Naive thymus-derived CD4-positive, alpha-beta T cell (primary cell): ENCODE measurements around the gene UBP1. TPM values are rescaled to one million over a fixed set of nuclear protein-coding genes. Genes with fewer than 3 reads are reported as not detected.
A peak's percentile ranks its signal among the peaks of the same experiment; 100 is the strongest.

Experiments
- ATAC-seq: fragments of 150-1000 bp; cut with Tn5 transposase; 2 replicates; pipeline ENCODE4 v1.10.0; 2021; ENCODE audit warnings: mild to moderate bottlenecking, moderate library complexity
- CTCF ChIA-PET: fragments of 350-600 bp; sonication (Branson Sonifier 250); formaldehyde crosslinking; loops from one replicate; lab custom pipeline; 2021; ENCODE audit warnings: antibody characterized with exemption; lab: Charles Lee
- POLR2A ChIA-PET: fragments of 350-600 bp; sonication (Branson Sonifier 250); formaldehyde crosslinking; loops from one replicate; lab custom pipeline; 2021; ENCODE audit warnings: antibody characterized with exemption, inconsistent platforms; lab: Charles Lee
- DNase-seq, 9 donors: peaks; one replicate each; pipeline versions ENCODE4 v3.0.0 to v3.0.0-alpha.2; 2020 to 2022; ENCODE audit warnings: mixed read lengths in 1 of 9
- H3K27ac ChIP-seq: one replicate; pipeline ENCODE4 v1.7.0; 2013; ENCODE audit warnings: mild to moderate bottlenecking, low read depth, low read length, moderate library complexity
- H3K27me3 ChIP-seq, 2 donors: one replicate each; pipeline ENCODE4 v1.7.0; 2013; ENCODE audit warnings: low read length in 2 of 2, mild to moderate bottlenecking in 2 of 2, moderate library complexity in 2 of 2; ENCODE audit not compliant: control insufficient read depth in 2 of 2, insufficient read depth in 2 of 2
- H3K36me3 ChIP-seq, 3 experiments: 1 replicate in 2 of 3; 2 replicates in 1 of 3; pipeline ENCODE4 v1.7.0; 2013; ENCODE audit warnings: low read length in 3 of 3, mild to moderate bottlenecking in 3 of 3, moderate library complexity in 1 of 3; ENCODE audit not compliant: insufficient read depth in 3 of 3, control insufficient read depth in 2 of 3
- H3K4me1 ChIP-seq, 2 donors: one replicate each; pipeline ENCODE4 v1.7.0; 2013; ENCODE audit warnings: low read length in 2 of 2, mild to moderate bottlenecking in 2 of 2, moderate library complexity in 1 of 2; ENCODE audit not compliant: control insufficient read depth in 2 of 2, insufficient read depth in 2 of 2
- H3K4me3 ChIP-seq: 2 replicates; pipeline ENCODE4 v1.7.0; 2013; ENCODE audit warnings: mild to moderate bottlenecking, low read length
- H3K9me3 ChIP-seq, 3 experiments: 1 replicate in 2 of 3; 2 replicates in 1 of 3; pipeline ENCODE4 v1.7.0; 2013; ENCODE audit warnings: low read length in 3 of 3; ENCODE audit not compliant: control insufficient read depth in 2 of 3
- H3K27ac Mint-ChIP-seq, 9 donors: one replicate each; pipeline ENCODE4 v1.8.0; 2020 to 2022; ENCODE audit warnings: mixed read lengths in 9 of 9, mild to moderate bottlenecking in 8 of 9, moderate library complexity in 5 of 9, inconsistent platforms in 2 of 9
- H3K27me3 Mint-ChIP-seq, 5 donors: one replicate each; pipeline ENCODE4 v1.8.0; 2021 to 2022; ENCODE audit warnings: mixed read lengths in 5 of 5, mild to moderate bottlenecking in 1 of 5
- H3K36me3 Mint-ChIP-seq, 5 donors: one replicate each; pipeline ENCODE4 v1.8.0; 2020 to 2022; ENCODE audit warnings: mixed read lengths in 5 of 5, mild to moderate bottlenecking in 3 of 5, inconsistent platforms in 1 of 5
- H3K4me1 Mint-ChIP-seq, 7 donors: one replicate each; pipeline ENCODE4 v1.8.0; 2020 to 2022; ENCODE audit warnings: mixed read lengths in 7 of 7, mild to moderate bottlenecking in 3 of 7, inconsistent platforms in 1 of 7
- H3K4me3 Mint-ChIP-seq, 10 donors: one replicate each; pipeline ENCODE4 v1.8.0; 2020 to 2022; ENCODE audit warnings: mild to moderate bottlenecking in 10 of 10, mixed read lengths in 10 of 10, moderate library complexity in 6 of 10, inconsistent platforms in 2 of 10
- H3K9me3 Mint-ChIP-seq, 11 donors: one replicate each; pipeline ENCODE4 v1.8.0; 2020 to 2022; ENCODE audit warnings: mixed read lengths in 11 of 11, mild to moderate bottlenecking in 4 of 11, inconsistent platforms in 1 of 11, moderate library complexity in 1 of 11
- intact Hi-C, 2 donors: fragments of 100-400 bp; cut with micrococcal nuclease; formaldehyde crosslinking; loops; one replicate each; pipeline ENCODE4 v1.15.1; 2023
- polyA plus RNA-seq, 2 donors: library from polyadenylated mRNA; unstranded; fragments of 300-500 nt; fragmentation: Illumina TruSeq; gene quantifications; one replicate each; pipeline ENCODE4 v1.2.3, GENCODE V29; 2021
- total RNA-seq, 6 experiments: library from RNA in 5 of 6; stranded (reverse) in 5 of 6; gene quantifications; 1 replicate in 5 of 6; 2 replicates in 1 of 6; pipeline ENCODE4 v1.2.3 and lab custom pipeline; 2021 to 2026

The UBP1 gene
- total and polyA plus RNA-seq, 7 experiments from 2014 or later: 9.9 to 116 (median 81.9) TPM

DNA sequence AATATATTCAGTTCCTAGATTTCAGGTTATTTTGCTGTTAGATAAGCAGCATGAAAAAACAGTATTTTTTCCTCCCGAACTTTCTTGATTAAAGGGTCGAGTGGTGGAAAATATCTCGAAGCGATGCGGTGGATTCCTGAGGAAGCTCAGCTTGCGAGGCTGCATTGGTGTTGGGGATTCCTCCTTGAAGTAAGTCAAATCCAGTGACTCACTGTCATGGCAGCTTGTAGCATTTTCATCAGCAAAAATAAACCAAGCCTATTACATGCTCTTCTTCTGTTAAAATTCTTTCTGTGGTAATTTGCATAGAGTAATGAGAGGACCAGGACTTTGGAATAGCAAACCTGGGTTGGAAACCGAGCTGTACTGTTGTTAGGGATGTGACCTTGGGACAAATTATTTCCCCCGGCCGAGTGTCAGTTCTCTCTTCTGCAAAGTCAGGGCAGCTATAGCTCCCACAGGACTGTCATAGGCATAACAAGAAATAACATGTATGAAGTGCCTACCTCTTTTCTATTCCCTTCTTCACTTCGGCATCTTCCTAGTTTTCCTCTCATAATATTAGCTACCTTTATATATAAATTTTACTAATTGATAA, 75.6 kb downstream of the UBP1 start:
- no peak for ATAC-seq
- Histone ChIP-seq H3K27me3 (no peaks in the 10 kb centered on the region), H3K27ac (no peak overlapping the region), H3K4me1 (no peaks in the 10 kb centered on the region), H3K36me3 (no peaks in the 10 kb centered on the region), H3K4me3 (no peak overlapping the region), H3K9me3 (no peaks in the 10 kb centered on the region)
- ChIA-PET CTCF (interaction anchor here (0.8 to 1.9 kb wide), 2 partner anchors 9 to 166 kb away, joined by 3 to 8 read pairs; no protein-coding TSS in a partner anchor), POLR2A (no interaction called here)
- Mint-ChIP-seq H3K4me1 (peaks cover 0 to 6% (median 0%) of the 10 kb centered on the region in 7 donors), H3K4me3 (no peak overlapping the region), H3K36me3 (no peaks in the 10 kb centered on the region), H3K27me3 (peaks cover 0 to 22% (median 0%) of the 10 kb centered on the region in 5 donors), H3K27ac (peak overlapping the region in 1 of 9 donors; percentile 79), H3K9me3 (no peaks in the 10 kb centered on the region)
- intact Hi-C loops: no loop called here
- no peak for DNase-seq

DNA sequence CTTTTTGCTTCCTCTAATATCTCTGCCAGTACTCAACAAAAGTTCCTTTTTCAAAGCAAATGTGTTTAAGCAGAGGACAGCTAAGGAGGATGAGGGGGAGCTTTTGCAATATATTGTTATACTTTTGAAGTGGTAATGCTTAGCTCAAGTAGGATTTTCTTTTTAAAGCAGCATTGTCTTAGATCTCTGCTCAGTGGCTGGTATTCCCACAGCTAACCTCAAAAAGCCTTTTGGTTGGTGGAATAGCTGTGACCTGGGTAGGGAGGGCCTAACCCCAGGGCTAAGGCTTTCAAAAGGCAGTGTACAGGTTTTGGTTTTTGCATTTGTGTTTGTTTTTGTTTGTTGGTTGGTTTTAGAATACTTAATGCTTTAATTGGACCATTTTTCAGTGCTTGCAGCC, 76.1 kb downstream of the UBP1 start:
- Histone ChIP-seq H3K9me3 (no peaks in the 10 kb centered on the region), H3K4me3 (no peak overlapping the region), H3K36me3 (no peaks in the 10 kb centered on the region), H3K27me3 (no peaks in the 10 kb centered on the region), H3K4me1 (no peaks in the 10 kb centered on the region), H3K27ac (no peak overlapping the region)
- POLR2A ChIA-PET: no interaction called here
- Mint-ChIP-seq H3K4me1 (peaks cover 0 to 6% (median 0%) of the 10 kb centered on the region in 7 donors), H3K27ac (no peak overlapping the region), H3K36me3 (no peaks in the 10 kb centered on the region), H3K9me3 (no peaks in the 10 kb centered on the region), H3K27me3 (peaks cover 0 to 25% (median 4%) of the 10 kb centered on the region in 5 donors), H3K4me3 (no peak overlapping the region)
- ATAC-seq: no peak
- CTCF ChIA-PET: interaction anchor here (0.6 to 1.9 kb wide), 3 partner anchors 9 to 587 kb away, joined by 3 to 8 read pairs (median 3); no protein-coding TSS in a partner anchor
- intact Hi-C loops: no loop called here
- no peak for DNase-seq

DNA sequence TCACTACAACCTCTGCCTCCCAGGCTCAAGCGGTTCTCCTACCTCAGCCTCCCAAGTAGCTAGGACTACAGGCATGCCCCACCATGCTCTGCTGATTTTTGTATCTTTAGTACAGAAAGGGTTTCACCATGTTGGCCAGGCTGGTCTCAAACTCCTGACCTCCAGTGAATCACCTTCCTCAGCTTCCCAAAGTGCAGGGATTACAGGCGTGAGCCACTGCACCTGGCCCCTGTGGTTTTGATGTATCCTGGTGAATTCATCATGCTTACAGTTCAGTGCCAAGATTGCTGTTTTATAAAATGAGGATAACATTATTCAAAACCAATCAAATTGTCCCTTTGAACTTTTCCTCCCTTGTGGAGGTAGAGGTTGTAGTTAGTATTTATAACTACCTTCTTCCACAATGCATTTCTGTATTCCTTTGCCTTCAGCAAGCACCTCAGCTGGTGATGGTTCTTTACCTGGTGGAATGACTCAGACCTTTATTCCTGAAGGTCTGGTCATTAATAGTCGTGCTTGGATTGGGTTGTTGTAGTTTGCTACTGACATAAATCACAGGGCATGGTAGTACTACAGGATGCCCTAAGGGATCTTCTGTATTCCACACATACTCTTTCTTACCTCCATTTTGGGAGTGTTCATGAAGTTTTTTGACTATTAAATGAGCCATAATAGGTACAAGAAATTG, 76.9 kb downstream of the UBP1 start:
- Mint-ChIP-seq H3K27ac (no peak overlapping the region), H3K36me3 (no peaks in the 10 kb centered on the region), H3K27me3 (peaks cover 0 to 26% (median 4%) of the 10 kb centered on the region in 5 donors), H3K4me3 (no peak overlapping the region), H3K4me1 (peaks cover 0 to 6% (median 0%) of the 10 kb centered on the region in 7 donors), H3K9me3 (no peaks in the 10 kb centered on the region)
- intact Hi-C loops: no loop called here
- no peaks in the 10 kb centered on the region for H3K9me3 ChIP-seq
- no peaks in the 10 kb centered on the region for H3K4me1 ChIP-seq
- CTCF ChIA-PET: interaction anchor here (0.6 to 1.9 kb wide), 2 partner anchors 10 to 587 kb away, joined by 3 to 8 read pairs; no protein-coding TSS in a partner anchor
- POLR2A ChIA-PET: no interaction called here
- DNase-seq (no peak), ATAC-seq (no peak)
- H3K27ac ChIP-seq: no peak overlapping the region
- H3K4me3 ChIP-seq: no peak overlapping the region
- no peaks in the 10 kb centered on the region for H3K27me3 ChIP-seq
- no peaks in the 10 kb centered on the region for H3K36me3 ChIP-seq

GRCh38 chr3:33360136-33360825, 79.9 kb downstream of the UBP1 start:
- Mint-ChIP-seq H3K9me3 (no peaks in the 10 kb centered on the region), H3K36me3 (no peaks in the 10 kb centered on the region), H3K27ac (no peak overlapping the region), H3K4me3 (no peak overlapping the region), H3K4me1 (peaks cover 0 to 6% (median 0%) of the 10 kb centered on the region in 7 donors), H3K27me3 (peaks cover 6 to 25% (median 10%) of the 10 kb centered on the region in 5 donors)
- Histone ChIP-seq H3K4me1 (no peaks in the 10 kb centered on the region), H3K27me3 (no peaks in the 10 kb centered on the region), H3K36me3 (no peaks in the 10 kb centered on the region), H3K4me3 (no peak overlapping the region), H3K27ac (no peak overlapping the region), H3K9me3 (no peaks in the 10 kb centered on the region)
- ATAC-seq: no peak
- CTCF ChIA-PET: no interaction called here
- no peak for DNase-seq
- intact Hi-C loops: no loop called here
- POLR2A ChIA-PET: no interaction called here

DNA sequence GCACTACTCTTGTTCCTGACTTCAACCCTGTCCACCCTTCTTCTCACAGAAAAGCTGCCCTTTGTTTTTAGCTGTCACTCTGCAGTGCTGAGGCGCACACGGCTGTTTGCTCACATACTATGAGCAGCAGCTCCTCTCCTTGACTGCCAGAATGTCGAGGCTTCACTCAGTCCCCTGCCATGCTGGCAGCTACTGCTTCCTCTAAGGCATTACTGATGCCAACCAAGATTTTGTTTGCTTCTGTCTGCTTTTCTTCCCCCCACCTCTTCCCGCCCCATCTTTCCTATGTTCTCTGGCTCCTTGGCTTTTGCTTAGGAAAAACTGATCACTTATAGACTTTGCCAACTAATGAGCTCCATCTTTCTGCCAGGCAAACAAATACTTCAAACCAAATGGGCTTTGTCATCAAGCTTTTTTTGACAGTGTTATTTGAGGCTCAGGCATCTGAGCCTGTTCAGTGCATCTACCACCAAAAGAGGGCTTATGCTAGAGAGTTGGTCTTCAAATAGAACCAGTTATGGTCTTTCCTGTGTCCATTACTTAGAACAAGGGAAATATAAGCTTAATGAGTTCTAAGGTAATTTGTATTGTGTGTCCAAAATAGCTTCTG, 81.9 kb downstream of the UBP1 start:
- no peaks in the 10 kb centered on the region for H3K4me1 Mint-ChIP-seq
- no peaks in the 10 kb centered on the region for H3K9me3 ChIP-seq
- no peak for ATAC-seq
- no peaks in the 10 kb centered on the region for H3K36me3 Mint-ChIP-seq
- no peak overlapping the region for H3K27ac Mint-ChIP-seq
- no peaks in the 10 kb centered on the region for H3K4me1 ChIP-seq
- H3K27me3 ChIP-seq: no peaks in the 10 kb centered on the region
- H3K9me3 Mint-ChIP-seq: no peaks in the 10 kb centered on the region
- no peak overlapping the region for H3K27ac ChIP-seq
- intact Hi-C loops: no loop called here
- CTCF ChIA-PET: interaction anchor here (1.1 to 3.3 kb wide), 2 partner anchors 15 to 226 kb away, joined by 3 to 12 read pairs; no protein-coding TSS in a partner anchor
- POLR2A ChIA-PET: no interaction called here
- peaks cover 6 to 16% (median 10%) of the 10 kb centered on the region in 5 donors for H3K27me3 Mint-ChIP-seq
- DNase-seq: no peak
- no peak overlapping the region for H3K4me3 ChIP-seq
- no peak overlapping the region for H3K4me3 Mint-ChIP-seq
- no peaks in the 10 kb centered on the region for H3K36me3 ChIP-seq

- H3K9me3 Mint-ChIP-seq: no peaks in the 10 kb centered on the region
- POLR2A ChIA-PET: no interaction called here
- H3K27ac ChIP-seq: no peak overlapping the region
- no peaks in the 10 kb centered on the region for H3K27me3 ChIP-seq
- H3K9me3 ChIP-seq: no peaks in the 10 kb centered on the region
- H3K4me3 ChIP-seq: no peak overlapping the region
- H3K36me3 ChIP-seq: no peaks in the 10 kb centered on the region
- no peak for ATAC-seq
- intact Hi-C loops: no loop called here
- H3K4me1 Mint-ChIP-seq: no peaks in the 10 kb centered on the region
- DNase-seq: no peak
- no peak overlapping the region for H3K27ac Mint-ChIP-seq
- peaks cover 6 to 24% (median 10%) of the 10 kb centered on the region in 5 donors for H3K27me3 Mint-ChIP-seq
- CTCF ChIA-PET: interaction anchor here (3.3 kb wide), 1 partner anchor 17 kb away, joined by 12 read pairs; no protein-coding TSS in a partner anchor
- no peaks in the 10 kb centered on the region for H3K4me1 ChIP-seq
- H3K4me3 Mint-ChIP-seq: no peak overlapping the region
- no peaks in the 10 kb centered on the region for H3K36me3 Mint-ChIP-seq
These were observed 84.6 kb downstream of the UBP1 start for GRCh38 chr3:33355611-33356010.
